SH-SY5Y (cell line): ENCODE measurements around the gene MACC1.

ENCODE experiments used
- GATA2 ChIP-seq: IDR thresholded peaks from 2 replicates; pipeline ENCODE4 v1.6.1; 2011; ENCODE audit warnings: mild to moderate bottlenecking, low read depth, low read length
- GATA3 ChIP-seq: IDR thresholded peaks from 2 replicates; pipeline ENCODE4 v1.6.1; 2011; ENCODE audit warnings: low read depth, mild to moderate bottlenecking, low read length, moderate library complexity

DNA sequence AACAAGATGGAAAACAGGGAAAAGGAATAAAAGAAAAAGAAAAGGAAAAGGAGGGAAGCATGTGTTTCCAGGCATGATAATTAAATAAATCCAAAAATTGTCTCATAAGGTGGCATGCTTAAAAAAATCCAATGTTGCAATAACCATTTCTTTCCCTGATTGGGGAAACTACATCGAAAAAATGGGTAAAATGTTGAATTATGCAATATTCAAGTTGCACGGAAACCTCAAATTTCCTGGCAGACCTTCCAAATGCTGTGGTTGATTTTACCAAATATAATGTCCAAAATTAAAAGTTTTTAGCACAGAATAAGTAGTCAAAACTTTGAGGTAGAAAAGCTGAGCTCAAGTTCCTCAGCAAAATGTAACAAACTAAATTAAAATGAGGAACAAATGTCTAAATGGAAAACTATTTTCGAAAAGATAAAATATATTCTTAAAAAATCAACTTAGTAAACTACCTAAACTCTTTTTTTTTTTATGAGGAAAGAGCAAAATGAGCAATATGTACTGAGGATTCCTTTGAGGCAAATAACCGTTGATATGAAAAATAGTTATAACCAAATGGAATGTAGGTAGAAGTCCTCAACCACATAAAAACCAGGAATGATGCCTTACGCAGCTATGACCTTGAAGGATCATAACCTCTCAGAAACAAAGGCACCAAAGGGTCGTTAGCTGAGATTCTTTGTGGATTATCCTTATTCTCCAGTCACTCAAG is 52.6 kb downstream of the MACC1 start:
- TF ChIP-seq GATA3 = no peak
- TF ChIP-seq GATA2 = no peak
